Loucy (cell line): ENCODE measurements around the gene ANKRD40.

Experiments used
- H2AFZ ChIP-seq: fragments of 200-600 bp; sonication (generic); 2 replicates; pipeline ENCODE4 v1.6.0; 2016; ENCODE audit warnings: antibody characterized with exemption, mild to moderate bottlenecking, low read length, moderate library complexity
- H3F3A ChIP-seq: fragments of 200-600 bp; 2 replicates; pipeline ENCODE4 v1.6.0; 2016; ENCODE audit warnings: antibody characterized with exemption, low read depth, mild to moderate bottlenecking
- H3K27me3 ChIP-seq: fragments of 200-600 bp; sonication (generic); 2 replicates; pipeline ENCODE4 v1.6.1; 2014; ENCODE audit warnings: low read length, mild to moderate bottlenecking; ENCODE audit not compliant: insufficient read depth, poor library complexity, severe bottlenecking
- H3K36me3 ChIP-seq: fragments of 200-600 bp; sonication (generic); 2 replicates; pipeline ENCODE4 v1.6.1; 2016; ENCODE audit warnings: low read length; ENCODE audit not compliant: insufficient read depth
- H3K4me1 ChIP-seq: fragments of 200-600 bp; sonication (generic); 2 replicates; pipeline ENCODE4 v1.5.1; 2014; ENCODE audit warnings: low read length, mild to moderate bottlenecking; ENCODE audit not compliant: insufficient read depth, poor library complexity, severe bottlenecking
- H3K4me2 ChIP-seq: fragments of 200-600 bp; sonication (generic); 2 replicates; pipeline ENCODE4 v1.6.0; 2014; ENCODE audit warnings: antibody characterized with exemption, low read length, low read depth, mild to moderate bottlenecking; ENCODE audit not compliant: poor library complexity, severe bottlenecking
- H3K4me3 ChIP-seq: fragments of 200-600 bp; sonication (generic); 2 replicates; pipeline ENCODE4 v1.5.1; 2014; ENCODE audit warnings: low read length, mild to moderate bottlenecking, mixed read lengths; ENCODE audit not compliant: poor library complexity, severe bottlenecking
- H3K79me2 ChIP-seq: fragments of 200-600 bp; sonication (generic); 2 replicates; pipeline ENCODE4 v1.6.1; 2014; ENCODE audit warnings: low read length; ENCODE audit not compliant: insufficient read depth
- H3K9ac ChIP-seq: fragments of 200-600 bp; sonication (generic); 2 replicates; pipeline ENCODE4 v1.6.0; 2014; ENCODE audit warnings: mild to moderate bottlenecking, low read depth, low read length, moderate library complexity; ENCODE audit not compliant: poor library complexity, severe bottlenecking
- H3K9me2 ChIP-seq: fragments of 200-600 bp; sonication (generic); replicated peaks from 2 replicates; pipeline ENCODE4 v1.6.1; 2016; ENCODE audit warnings: low read depth, low read length, mixed read lengths
- H3K9me3 ChIP-seq: fragments of 200-600 bp; sonication (generic); 2 replicates; pipeline ENCODE4 v1.6.1; 2014; ENCODE audit warnings: mild to moderate bottlenecking, antibody characterized with exemption, low read length, low read depth; ENCODE audit not compliant: insufficient read depth
- H4K20me1 ChIP-seq: fragments of 200-600 bp; sonication (generic); 2 replicates; pipeline ENCODE4 v1.6.0; 2014; ENCODE audit warnings: antibody characterized with exemption, low read length, mild to moderate bottlenecking; ENCODE audit not compliant: insufficient read depth, poor library complexity, severe bottlenecking
- EZH2phosphoT487 ChIP-seq: fragments of 200-600 bp; IDR thresholded peaks from 2 replicates; pipeline ENCODE4 v1.6.1; 2018; ENCODE audit warnings: antibody characterized with exemption, mild to moderate bottlenecking, moderate library complexity, borderline replicate concordance
- TF ChIP-seq, protein P1 (sequence below): fragments of 200-600 bp; sonication (generic); conservative IDR thresholded peaks from 2 replicates; pipeline ENCODE4 v1.5.1; 2014; ENCODE audit warnings: mild to moderate bottlenecking, antibody characterized with exemption, low read length

The ANKRD40 gene

GRCh38 chr17:50708050-50709000, 611 bp upstream of the ANKRD40 start:
- Histone ChIP-seq H3K4me2 (peak overlapping the region; percentile 85), H3F3A (peaks cover 6% of the 10 kb centered on the region; the same call in 1 of the 2 replicates), H3K36me3 (no peaks in the 10 kb centered on the region), H3K4me3 (peak overlapping the region; percentile 90), H3K9me3 (no peaks in the 10 kb centered on the region), H3K27me3 (no peaks in the 10 kb centered on the region), H3K9ac (peak overlapping the region; percentile 93), H2AFZ (peak overlapping the region; percentile 98), H3K9me2 (no peaks in the 10 kb centered on the region), H3K4me1 (peaks cover 31% of the 10 kb centered on the region), H4K20me1 (peaks cover 17% of the 10 kb centered on the region), H3K79me2 (peaks cover 54% of the 10 kb centered on the region)
- TF ChIP-seq, protein P1, sequence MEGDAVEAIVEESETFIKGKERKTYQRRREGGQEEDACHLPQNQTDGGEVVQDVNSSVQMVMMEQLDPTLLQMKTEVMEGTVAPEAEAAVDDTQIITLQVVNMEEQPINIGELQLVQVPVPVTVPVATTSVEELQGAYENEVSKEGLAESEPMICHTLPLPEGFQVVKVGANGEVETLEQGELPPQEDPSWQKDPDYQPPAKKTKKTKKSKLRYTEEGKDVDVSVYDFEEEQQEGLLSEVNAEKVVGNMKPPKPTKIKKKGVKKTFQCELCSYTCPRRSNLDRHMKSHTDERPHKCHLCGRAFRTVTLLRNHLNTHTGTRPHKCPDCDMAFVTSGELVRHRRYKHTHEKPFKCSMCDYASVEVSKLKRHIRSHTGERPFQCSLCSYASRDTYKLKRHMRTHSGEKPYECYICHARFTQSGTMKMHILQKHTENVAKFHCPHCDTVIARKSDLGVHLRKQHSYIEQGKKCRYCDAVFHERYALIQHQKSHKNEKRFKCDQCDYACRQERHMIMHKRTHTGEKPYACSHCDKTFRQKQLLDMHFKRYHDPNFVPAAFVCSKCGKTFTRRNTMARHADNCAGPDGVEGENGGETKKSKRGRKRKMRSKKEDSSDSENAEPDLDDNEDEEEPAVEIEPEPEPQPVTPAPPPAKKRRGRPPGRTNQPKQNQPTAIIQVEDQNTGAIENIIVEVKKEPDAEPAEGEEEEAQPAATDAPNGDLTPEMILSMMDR, result no peak
- no peak for TF ChIP-seq EZH2phosphoT487

- TF ChIP-seq, protein P1, result no peak
- TF ChIP-seq EZH2phosphoT487, result no peak
- Histone ChIP-seq H3K27me3 (no peaks in the 10 kb centered on the region), H4K20me1 (peaks cover 29% of the 10 kb centered on the region), H3K79me2 (peaks cover 63% of the 10 kb centered on the region), H3K9ac (peak overlapping the region; percentile 23), H3K4me3 (peak overlapping the region; percentile 52), H3K4me2 (peak overlapping the region; percentile 84), H3K4me1 (peaks cover 36% of the 10 kb centered on the region), H2AFZ (no peak overlapping the region), H3K36me3 (peaks cover 14% of the 10 kb centered on the region), H3K9me2 (no peaks in the 10 kb centered on the region), H3K9me3 (no peaks in the 10 kb centered on the region), H3F3A (peaks cover 6% of the 10 kb centered on the region; the same call in 1 of the 2 replicates)
Measured at GRCh38 chr17:50703162-50703561, 4.6 kb downstream of the ANKRD40 start.

GRCh38 chr17:50699410-50699809, 8.3 kb downstream of the ANKRD40 start:
- Histone ChIP-seq H4K20me1 (peaks cover 14% of the 10 kb centered on the region), H3K4me1 (peaks cover 24% of the 10 kb centered on the region), H3K9me2 (no peaks in the 10 kb centered on the region), H3K9ac (no peak overlapping the region), H3K36me3 (peaks cover 48% of the 10 kb centered on the region), H2AFZ (no peak overlapping the region), H3F3A (no peaks in the 10 kb centered on the region), H3K9me3 (no peaks in the 10 kb centered on the region), H3K27me3 (no peaks in the 10 kb centered on the region), H3K4me2 (no peak overlapping the region), H3K79me2 (peaks cover 29% of the 10 kb centered on the region), H3K4me3 (no peak overlapping the region)
- no peak for TF ChIP-seq EZH2phosphoT487
- TF ChIP-seq, protein P1, result no peak
